GM21526 (cell line): Measurements from ENCODE around the gene CDK15.

Experiments used
- ATAC-seq: cut with Tn5 transposase; IDR thresholded peaks from one replicate; pipeline ENCODE4 v1.9.1; 2021; ENCODE audit warnings: moderate library complexity; ENCODE audit not compliant: unreplicated experiment, low FRiP score

CDK15 gene

DNA sequence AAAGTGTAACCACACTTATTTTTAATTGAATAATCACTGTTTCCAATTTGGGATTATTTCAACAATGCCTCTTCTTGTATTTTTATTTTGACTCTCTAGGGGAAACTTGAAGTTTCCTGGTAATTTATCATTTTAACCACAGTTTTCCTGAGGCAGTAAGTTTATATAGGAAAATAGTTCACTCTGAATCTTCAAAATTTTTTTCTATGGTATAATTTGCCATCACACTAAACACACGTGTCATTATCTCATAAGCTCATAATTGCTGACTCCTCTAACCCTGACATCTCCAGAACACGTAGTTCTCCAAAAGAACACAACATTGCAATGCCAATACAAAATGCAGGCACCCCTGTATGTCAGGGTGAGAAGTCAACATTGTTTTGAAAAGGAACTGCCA, 125.1 kb downstream of the CDK15 start:
- ATAC-seq, result no peak

DNA sequence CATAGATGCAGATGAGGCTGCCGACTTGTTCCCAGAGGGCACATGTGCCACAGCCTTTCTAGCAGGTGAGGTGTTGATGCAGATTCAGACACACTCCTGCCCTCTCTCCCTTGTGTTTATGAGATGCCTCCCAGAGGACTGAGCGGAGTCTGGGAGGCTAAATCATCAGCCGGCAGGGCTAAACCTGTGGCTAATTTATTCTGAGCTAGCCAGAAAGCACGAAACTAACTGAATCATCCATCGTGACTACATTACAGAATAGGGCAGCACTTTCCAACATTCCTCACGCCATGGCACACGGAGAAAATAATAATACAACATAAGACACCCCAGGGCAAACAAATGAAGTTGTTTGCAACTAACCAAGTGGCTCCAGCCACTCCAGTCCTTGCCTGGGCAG, 125.6 kb downstream of the CDK15 start:
- no peak for ATAC-seq

- no peak for ATAC-seq
Measured at GRCh38 chr2:201932511-201932910, 126.2 kb downstream of the CDK15 start.

GRCh38 chr2:201933792-201934237, 127.5 kb downstream of the CDK15 start:
- ATAC-seq, result no peak

- no peak for ATAC-seq
Measured at GRCh38 chr2:201936817-201937216, 130.5 kb downstream of the CDK15 start.

DNA sequence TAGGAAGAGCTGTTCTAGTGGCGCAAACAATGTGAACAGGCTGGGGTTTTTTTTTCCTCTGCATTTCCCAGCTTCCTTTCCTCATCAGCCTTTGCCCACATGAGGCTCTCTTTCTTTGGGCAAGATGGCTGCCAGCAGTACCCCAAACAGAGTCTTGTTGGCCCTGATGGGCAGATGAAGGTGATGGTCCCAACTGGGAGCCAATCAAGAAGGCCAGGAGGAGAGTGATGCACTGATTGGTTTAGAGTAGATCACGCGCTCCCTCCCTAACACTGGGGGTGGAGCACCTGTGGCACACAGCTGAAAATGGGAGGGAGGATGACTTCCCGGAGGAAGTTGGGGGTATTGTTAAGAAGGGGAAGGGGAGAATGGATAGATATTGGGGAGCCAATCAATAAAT, 131.0 kb downstream of the CDK15 start:
- ATAC-seq, result no peak

DNA sequence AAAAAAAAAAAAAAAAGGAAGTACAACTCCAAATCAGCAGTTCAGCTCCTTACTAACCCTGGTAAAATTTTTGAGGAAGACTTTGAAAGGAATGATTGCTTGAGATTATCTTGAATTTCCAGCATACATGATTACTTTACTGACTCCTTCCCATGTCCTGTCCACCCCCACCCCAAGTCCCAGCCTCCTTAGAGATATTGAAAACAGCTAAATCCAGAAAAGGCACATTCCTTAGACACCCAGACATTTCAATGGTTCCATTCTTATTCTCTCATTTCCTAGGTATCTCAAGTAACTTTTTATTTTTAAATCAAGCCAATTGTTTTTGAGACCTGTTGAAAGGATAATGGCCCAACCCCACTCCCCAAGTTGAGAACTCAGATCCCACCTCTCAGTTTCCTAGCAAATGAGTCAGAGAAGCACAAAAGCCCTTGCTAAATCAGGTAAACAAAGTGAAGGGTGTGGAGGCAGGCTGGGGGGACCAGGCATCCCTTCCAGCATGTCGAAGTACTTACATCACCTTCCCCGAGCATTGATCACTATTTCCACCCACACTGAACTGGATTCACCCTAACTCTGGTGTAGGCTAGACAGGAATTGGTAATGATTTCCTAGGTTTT, 131.9 kb downstream of the CDK15 start:
- ATAC-seq, result no peak

DNA sequence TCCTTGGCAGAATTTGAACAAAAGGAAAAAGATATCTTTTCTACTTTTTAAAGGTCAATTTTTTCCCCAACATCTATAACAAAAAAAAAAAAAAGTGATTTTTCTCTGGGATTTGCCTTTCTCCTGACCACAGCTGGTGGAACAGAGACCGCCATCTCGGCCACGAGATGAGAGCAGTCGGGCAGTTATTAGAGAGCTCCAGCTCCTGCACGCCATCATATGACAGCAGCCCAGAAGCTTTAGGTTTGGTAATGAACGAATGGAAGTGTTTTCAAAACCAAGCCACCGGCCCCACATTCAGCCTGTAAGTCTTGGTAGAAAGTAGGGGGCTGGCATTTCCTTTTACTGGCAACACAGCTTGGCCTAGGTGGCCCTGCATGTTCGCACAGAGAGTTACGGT, 132.4 kb downstream of the CDK15 start:
- no peak for ATAC-seq

DNA sequence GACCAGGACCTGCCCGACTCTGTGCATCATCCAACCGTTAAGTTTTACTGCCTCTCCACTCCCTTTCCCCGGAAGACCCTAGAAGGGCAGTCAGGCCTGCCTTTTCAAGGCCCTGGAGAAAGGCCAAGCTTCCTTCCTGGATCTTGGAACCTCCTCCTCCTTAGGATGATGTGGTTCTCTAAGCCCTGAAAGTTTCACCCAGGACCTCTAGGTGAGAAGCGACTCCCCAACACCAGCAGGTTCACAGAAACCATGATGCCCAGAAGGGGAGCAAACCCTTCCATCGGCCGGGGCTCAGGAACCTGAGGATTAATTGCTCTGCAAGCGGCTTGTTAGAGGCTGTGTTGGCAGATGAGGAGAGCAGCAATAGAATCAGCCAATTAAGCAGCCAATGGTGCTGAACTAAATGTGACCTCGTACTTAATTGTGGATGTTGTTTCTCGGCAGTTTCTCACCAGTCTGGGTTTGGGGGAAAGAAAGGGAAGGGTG, 133.2 kb downstream of the CDK15 start:
- ATAC-seq, result no peak

DNA sequence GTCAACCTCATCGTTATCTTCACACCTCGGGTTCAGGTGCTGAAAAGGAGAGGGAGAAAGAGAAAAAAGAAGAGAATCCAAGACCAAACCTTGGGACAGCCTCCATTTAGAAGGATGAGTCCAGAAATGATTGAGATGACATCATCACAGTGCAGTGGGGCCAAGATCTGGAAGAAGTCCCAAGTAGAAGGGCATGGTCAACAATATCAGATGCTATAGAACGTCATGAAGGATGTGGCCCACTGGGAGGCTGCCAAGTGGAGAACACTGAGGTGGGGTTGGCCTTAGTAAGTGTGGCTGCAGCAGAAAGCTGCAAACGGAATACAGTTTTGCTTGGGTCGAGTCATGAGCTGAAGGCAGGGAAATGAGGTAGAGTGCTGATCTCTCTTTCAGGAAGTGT, 136.2 kb downstream of the CDK15 start:
- ATAC-seq, result no peak
